NT2/D1 (cell line): ENCODE results near the gene BRPF1.

Experiments used
- SUZ12 ChIP-seq: IDR thresholded peaks from 2 replicates; pipeline ENCODE4 v1.6.1; 2011; ENCODE audit not compliant: insufficient read length, insufficient read depth; ENCODE audit errors: extremely low read depth
- ZNF274 ChIP-seq: IDR thresholded peaks from 2 replicates; pipeline ENCODE4 v1.6.1; 2011; ENCODE audit warnings: mild to moderate bottlenecking, low read depth, low read length

DNA sequence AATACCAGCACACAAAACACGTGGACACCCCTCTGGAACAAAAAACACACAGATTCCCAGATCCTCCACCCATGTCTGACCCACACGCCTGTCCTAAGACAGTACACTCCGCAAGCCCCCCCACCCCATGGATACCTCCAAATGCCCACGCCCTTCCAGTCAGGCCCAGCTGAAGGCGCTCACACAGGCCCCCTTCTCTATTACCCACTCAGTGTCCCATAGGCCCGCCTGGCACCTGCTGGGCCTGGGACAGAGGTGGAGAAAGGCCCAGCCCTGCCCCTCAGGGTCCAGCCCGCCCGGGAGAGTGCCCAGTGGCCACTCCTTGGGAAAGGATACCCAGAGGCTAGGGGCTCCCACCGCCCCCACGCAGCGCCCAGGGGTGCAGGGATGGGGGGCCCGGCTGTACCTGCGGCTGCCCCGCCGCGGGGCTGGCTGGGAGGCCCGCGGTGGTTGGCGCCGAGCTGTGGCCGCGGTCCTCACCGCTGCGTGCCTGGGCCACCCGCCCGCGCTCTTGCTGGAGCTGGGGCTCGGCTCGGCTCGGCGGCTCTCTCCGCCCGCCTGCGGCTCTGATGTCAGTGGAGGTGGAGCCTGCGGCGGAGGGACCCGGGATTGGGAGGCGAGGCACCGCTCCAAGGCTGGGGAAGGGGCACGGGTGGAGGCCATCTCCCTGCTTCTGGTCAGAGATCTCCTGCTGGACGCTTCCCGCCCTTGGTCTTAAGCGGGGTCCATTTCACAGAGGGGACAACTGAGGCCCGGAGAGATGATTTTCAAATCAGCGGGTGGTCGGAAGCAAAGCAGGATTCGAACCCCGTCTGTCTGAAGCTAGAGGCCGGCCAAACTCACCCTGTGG, 38.1 kb downstream of the BRPF1 start, which contains the start of gene CAMK1:
- TF ChIP-seq ZNF274 (no peak), SUZ12 (no peak)
